WTC11 (cell line): ENCODE data around the gene CLSTN2. TPM values are rescaled to one million over a fixed set of nuclear protein-coding genes. Genes with fewer than 3 reads are reported as not detected.

Experiments
- ATAC-seq: fragments of 200-7000 bp; cut with Tn5 transposase; 2 replicates; pipeline ENCODE4 v1.10.0; 2021; ENCODE audit warnings: mild to moderate bottlenecking, moderate library complexity
- CTCF ChIA-PET: fragments of 300-600 bp; sonication (Branson Sonifier 250); formaldehyde crosslinking; loops from one replicate; lab custom pipeline; 2021; ENCODE audit warnings: antibody characterized with exemption; lab: Charles Lee
- POLR2A ChIA-PET: fragments of 350-600 bp; sonication (Branson Sonifier 250); formaldehyde crosslinking; loops from one replicate; lab custom pipeline; 2021; ENCODE audit warnings: antibody characterized with exemption; lab: Charles Lee
- DNase-seq: peaks from one replicate; pipeline ENCODE4 v3.0.0; 2021; ENCODE audit warnings: low spot score
- H3K27ac Mint-ChIP-seq: 2 replicates; pipeline ENCODE4 v1.8.0; 2021; ENCODE audit warnings: mixed read lengths
- H3K27me3 Mint-ChIP-seq: 2 replicates; pipeline ENCODE4 v1.8.0; 2021; ENCODE audit warnings: low read depth, mild to moderate bottlenecking, moderate library complexity, mixed read lengths
- H3K36me3 Mint-ChIP-seq: 2 replicates; pipeline ENCODE4 v1.8.0; 2021; ENCODE audit warnings: mixed read lengths
- H3K4me1 Mint-ChIP-seq: 2 replicates; pipeline ENCODE4 v1.8.0; 2022; ENCODE audit warnings: mixed read lengths
- H3K4me3 Mint-ChIP-seq: 2 replicates; pipeline ENCODE4 v1.8.0; 2021; ENCODE audit warnings: mild to moderate bottlenecking, moderate library complexity, mixed read lengths
- H3K9me3 Mint-ChIP-seq: 2 replicates; pipeline ENCODE4 v1.8.0; 2021; ENCODE audit warnings: mixed read lengths
- AFF4 ChIP-seq: sonication (generic); formaldehyde crosslinking; IDR thresholded peaks from 2 replicates; pipeline ENCODE4 v1.8.1; 2023; ENCODE audit warnings: mild to moderate bottlenecking, missing genetic modification reagents, borderline replicate concordance
- AR ChIP-seq: fragments of 250-450 bp; sonication (Bioruptor Pico); IDR thresholded peaks from 2 replicates; pipeline ENCODE4 v1.9.0; 2021; ENCODE audit warnings: mild to moderate bottlenecking
- CTCF ChIP-seq: fragments of 200-600 bp; IDR thresholded peaks from 2 replicates; pipeline ENCODE4 v1.8.0; 2022; ENCODE audit warnings: antibody characterized with exemption
- ETV6 ChIP-seq: sonication (generic); formaldehyde crosslinking; IDR thresholded peaks from 2 replicates; pipeline ENCODE4 v1.8.1; 2022; ENCODE audit warnings: mild to moderate bottlenecking, missing genetic modification reagents
- GABPB1 ChIP-seq: sonication (generic); formaldehyde crosslinking; IDR thresholded peaks from 2 replicates; pipeline ENCODE4 v1.8.1; 2023; ENCODE audit warnings: mild to moderate bottlenecking, missing genetic modification reagents
- GRHL2 ChIP-seq: fragments of 250-450 bp; sonication (Bioruptor Pico); IDR thresholded peaks from 2 replicates; pipeline ENCODE4 v1.8.0; 2022; ENCODE audit warnings: mild to moderate bottlenecking, moderate library complexity; ENCODE audit not compliant: insufficient replicate concordance, severe bottlenecking
- HMGA2 ChIP-seq: fragments of 250-450 bp; sonication (Bioruptor Pico); IDR thresholded peaks from 2 replicates; pipeline ENCODE4 v1.4.0; 2021; ENCODE audit warnings: mild to moderate bottlenecking, moderate library complexity
- PRDM15 ChIP-seq: sonication (generic); formaldehyde crosslinking; IDR thresholded peaks from 2 replicates; pipeline ENCODE4 v1.8.0; 2022; ENCODE audit warnings: missing genetic modification reagents
- USF2 ChIP-seq: sonication (generic); formaldehyde crosslinking; IDR thresholded peaks from 2 replicates; pipeline ENCODE4 v1.8.1; 2023; ENCODE audit warnings: mild to moderate bottlenecking, missing genetic modification reagents, moderate library complexity
- ZNF219 ChIP-seq: sonication (generic); formaldehyde crosslinking; IDR thresholded peaks from 2 replicates; pipeline ENCODE4 v1.8.0; 2023; ENCODE audit warnings: missing genetic modification reagents, mild to moderate bottlenecking, borderline replicate concordance
- ZSCAN18 ChIP-seq: fragments of 250-450 bp; sonication (Bioruptor Pico); IDR thresholded peaks from 2 replicates; pipeline ENCODE4 v2.1.2; 2022; ENCODE audit warnings: mild to moderate bottlenecking, moderate library complexity
- total RNA-seq: library from RNA; stranded (reverse); gene quantifications from 3 replicates; pipeline ENCODE4 v1.2.3, GENCODE V29; 2021
- TF ChIP-seq, protein P1 (sequence below): sonication (generic); formaldehyde crosslinking; IDR thresholded peaks from 2 replicates; pipeline ENCODE4 v1.8.1; 2022; ENCODE audit warnings: low read depth, mild to moderate bottlenecking, moderate library complexity, missing genetic modification reagents, borderline replicate concordance

CLSTN2 gene
- total RNA-seq, 1 experiment from 2014 or later, result 0.35 TPM

DNA sequence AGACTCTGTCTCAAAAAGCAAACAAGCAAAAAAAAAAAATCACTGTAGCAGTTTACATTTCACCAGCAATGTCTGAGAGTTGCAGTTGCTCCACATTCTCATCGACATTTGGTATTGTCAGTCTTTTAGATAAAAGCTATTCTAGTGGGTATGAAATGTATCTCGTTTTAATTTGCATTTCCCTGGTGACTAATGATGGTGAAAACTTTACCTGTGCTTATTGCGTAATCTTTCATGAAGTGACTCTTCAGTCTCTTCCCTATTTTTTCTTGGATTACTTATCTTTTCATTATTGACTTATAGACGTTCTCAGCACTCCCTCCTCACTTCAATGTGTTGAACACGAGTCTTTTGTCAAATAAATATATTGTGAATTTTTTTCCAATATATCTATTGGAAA is 37.2 kb upstream of the CLSTN2 start (continued):
- no peak for TF ChIP-seq USF2 (CRISPR knock-in tag)

DNA sequence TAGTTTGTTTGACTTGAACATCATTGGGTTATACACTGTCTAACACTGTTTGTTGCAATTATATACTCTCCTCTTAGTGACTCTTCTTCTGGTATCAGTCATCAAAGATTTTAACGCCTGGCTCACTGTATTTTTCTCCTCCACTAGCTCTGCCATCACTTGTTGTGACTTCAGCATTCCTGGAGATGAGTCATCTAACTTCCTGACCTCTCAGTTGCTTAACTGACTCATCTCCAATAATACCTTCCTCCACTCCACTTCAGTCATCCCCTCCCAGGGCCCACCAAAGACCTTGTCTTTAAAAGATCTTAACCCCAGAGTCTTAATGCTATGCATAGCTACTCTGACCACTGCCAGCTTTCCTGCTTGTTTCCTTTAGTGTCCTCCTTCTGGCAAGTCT is 28.6 kb upstream of the CLSTN2 start:
- H3K27ac Mint-ChIP-seq, result no peak overlapping the region
- no peak for ATAC-seq
- no peak overlapping the region for H3K4me3 Mint-ChIP-seq
- H3K9me3 Mint-ChIP-seq, result no peaks in the 10 kb centered on the region
- no peak for DNase-seq
- H3K36me3 Mint-ChIP-seq, result no peaks in the 10 kb centered on the region
- ChIA-PET POLR2A (no interaction called here), CTCF (no interaction called here)
- peaks cover 9% of the 10 kb centered on the region for H3K27me3 Mint-ChIP-seq
- TF ChIP-seq HMGA2 (no peak), CTCF (no peak), PRDM15 (CRISPR knock-in tag) (no peak), AR (no peak), ZNF219 (CRISPR knock-in tag) (no peak), GABPB1 (CRISPR knock-in tag) (no peak), ZSCAN18 (CRISPR knock-in tag) (no peak), AFF4 (CRISPR knock-in tag) (no peak), ETV6 (CRISPR knock-in tag) (no peak), GRHL2 (no peak)
- TF ChIP-seq, protein P1, sequence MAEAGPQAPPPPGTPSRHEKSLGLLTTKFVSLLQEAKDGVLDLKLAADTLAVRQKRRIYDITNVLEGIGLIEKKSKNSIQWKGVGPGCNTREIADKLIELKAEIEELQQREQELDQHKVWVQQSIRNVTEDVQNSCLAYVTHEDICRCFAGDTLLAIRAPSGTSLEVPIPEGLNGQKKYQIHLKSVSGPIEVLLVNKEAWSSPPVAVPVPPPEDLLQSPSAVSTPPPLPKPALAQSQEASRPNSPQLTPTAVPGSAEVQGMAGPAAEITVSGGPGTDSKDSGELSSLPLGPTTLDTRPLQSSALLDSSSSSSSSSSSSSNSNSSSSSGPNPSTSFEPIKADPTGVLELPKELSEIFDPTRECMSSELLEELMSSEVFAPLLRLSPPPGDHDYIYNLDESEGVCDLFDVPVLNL (CRISPR knock-in tag), result no peak
- peaks cover 10% of the 10 kb centered on the region for H3K4me1 Mint-ChIP-seq
